Stomach (tissue), 9 donors: Measurements from ENCODE around the gene CELF5. TPM values are rescaled to one million over a fixed set of nuclear protein-coding genes. Genes with fewer than 3 reads are reported as not detected.

ENCODE experiments used
- DNase-seq, 2 donors: peaks; one replicate each; pipeline versions ENCODE4 v3.0.0 to v3.0.0-alpha.2; 2013 to 2019
- H3K27ac ChIP-seq, 5 donors: fragments of 200-600 bp in 4 of 5; sonication (generic) in 4 of 5; one replicate each; pipeline ENCODE4 v1.5.1; 2013 to 2019; ENCODE audit warnings: mild to moderate bottlenecking in 1 of 5, moderate library complexity in 1 of 5
- H3K27me3 ChIP-seq, 3 donors: fragments of 200-600 bp; sonication (generic); one replicate each; pipeline ENCODE4 v1.5.1; 2017 to 2019; ENCODE audit warnings: mixed run types in 1 of 3
- H3K36me3 ChIP-seq, 4 donors: fragments of 200-600 bp; sonication (generic); 1 replicate in 3 of 4; 2 replicates in 1 of 4; pipeline ENCODE4 v1.5.1; 2016 to 2019
- H3K4me1 ChIP-seq, 4 donors: fragments of 200-600 bp; sonication (generic); one replicate each; pipeline ENCODE4 v1.5.1; 2016 to 2019
- H3K4me3 ChIP-seq, 4 donors: fragments of 200-600 bp; sonication (generic) in 3 of 4; one replicate each; pipeline ENCODE4 v1.5.1; 2016 to 2019; ENCODE audit warnings: mild to moderate bottlenecking in 1 of 4
- H3K9me3 ChIP-seq, 4 donors: fragments of 200-600 bp; sonication (generic); one replicate each; pipeline ENCODE4 v1.5.1; 2016 to 2019
- CTCF ChIP-seq, 7 experiments: fragments of 450-650 bp in 4 of 7; fragments of 200-600 bp in 3 of 7; sonication (generic) in 3 of 7; IDR thresholded peaks; one replicate each; pipeline ENCODE4 v1.5.1; 2016 to 2019; ENCODE audit warnings: antibody characterized with exemption in 7 of 7, control low read depth in 2 of 7, mild to moderate bottlenecking in 1 of 7
- EP300 ChIP-seq: sonication (generic); formaldehyde crosslinking; IDR thresholded peaks from one replicate; pipeline ENCODE4 v1.6.1; 2017; ENCODE audit warnings: antibody characterized with exemption
- POLR2A ChIP-seq, 4 donors: fragments of 450-650 bp; IDR thresholded peaks; one replicate each; pipeline ENCODE4 v1.6.1; 2016; ENCODE audit warnings: antibody characterized with exemption in 4 of 4, control low read depth in 2 of 4, mild to moderate bottlenecking in 1 of 4, moderate library complexity in 1 of 4
- POLR2AphosphoS5 ChIP-seq, 3 donors: sonication (generic); formaldehyde crosslinking; IDR thresholded peaks; one replicate each; pipeline ENCODE4 v1.6.1; 2016; ENCODE audit warnings: antibody characterized with exemption in 3 of 3
- WGBS, 5 donors: extraction: QIAGEN DNeasy Blood & Tissue Kit in 3 of 5; methylation state at CpG; one replicate each; pipeline versions ENCODE4 v1.1.5 to v1.1.7; 2013 to 2018; 5-methylcytosine and 5-hydroxymethylcytosine counted together
- intact Hi-C: fragments of 100-400 bp; cut with DNase I; formaldehyde crosslinking; loops from one replicate; pipeline ENCODE4 v1.15.1; 2023; ENCODE audit warnings: low total_unique reads
- polyA plus RNA-seq, 3 donors: library from polyadenylated mRNA; stranded (reverse); fragments of 200-250 nt; gene quantifications; one replicate each; pipeline ENCODE4 v1.2.3, GENCODE V29; 2013
- total RNA-seq, 5 donors: library from RNA; depleted of rRNA; stranded (reverse); fragments of >200 nt; gene quantifications; one replicate each; pipeline versions ENCODE4 v1.1.0 to v1.2.3, GENCODE V29; 2014 to 2016
- donor health status: healthy with polysubstance abuse.
- donor health status: Bipolar disorder and iron deficiency.
- donor health status: healthy.

CELF5 gene
- total and polyA plus RNA-seq, 8 donors: 0.18 TPM; not detected in 6

- peak in 1 of 2 donors; percentile 48 for DNase-seq
- intact Hi-C loops: no loop called here
- Histone ChIP-seq H3K4me3 (no peak overlapping the region), H3K9me3 (no peaks in the 10 kb centered on the region), H3K27ac (no peak overlapping the region), H3K27me3 (peaks cover 5 to 84% (median 13%) of the 10 kb centered on the region in 3 donors), H3K36me3 (no peaks in the 10 kb centered on the region), H3K4me1 (peaks cover 0 to 8% (median 5%) of the 10 kb centered on the region in 4 donors)
- 24 to 70% (median 39%) methylated on average over 16 to 23 of the region's 23 CpGs for WGBS, 5 donors
- no peak for TF ChIP-seq POLR2AphosphoS5 (IDR thresholded peaks at IDR 0.05)
These were observed 68.6 kb downstream of the CELF5 start for GRCh38 chr19:3292958-3293529.

GRCh38 chr19:3293560-3293959 lies 69.1 kb downstream of the CELF5 start:
- peaks cover 0 to 8% (median 5%) of the 10 kb centered on the region in 4 donors for H3K4me1 ChIP-seq
- H3K27me3 ChIP-seq: peaks cover 5 to 84% (median 13%) of the 10 kb centered on the region in 3 donors
- TF ChIP-seq EP300 (no peak), CTCF (IDR thresholded peaks at IDR 0.05) (no peak), POLR2AphosphoS5 (IDR thresholded peaks at IDR 0.05) (no peak), POLR2A (IDR thresholded peaks at IDR 0.05) (no peak)
- H3K4me3 ChIP-seq: no peak overlapping the region
- WGBS, 5 donors: 75 to 88% (median 82%) methylated on average over 9 of the region's 9 CpGs
- intact Hi-C loops: no loop called here
- H3K36me3 ChIP-seq: no peaks in the 10 kb centered on the region
- no peak overlapping the region for H3K27ac ChIP-seq
- H3K9me3 ChIP-seq: no peaks in the 10 kb centered on the region
- DNase-seq: no peak

GRCh38 chr19:3294080-3294850 lies 69.8 kb downstream of the CELF5 start:
- Histone ChIP-seq H3K4me3 (no peak overlapping the region), H3K27ac (no peak overlapping the region), H3K9me3 (no peaks in the 10 kb centered on the region), H3K27me3 (peaks cover 5 to 78% (median 13%) of the 10 kb centered on the region in 3 donors), H3K36me3 (no peaks in the 10 kb centered on the region), H3K4me1 (peaks cover 0 to 8% (median 5%) of the 10 kb centered on the region in 4 donors)
- intact Hi-C loops: no loop called here
- WGBS, 5 donors: 77 to 90% (median 81%) methylated on average over 20 of the region's 20 CpGs
- DNase-seq: no peak
- TF ChIP-seq EP300: no peak

GRCh38 chr19:3295581-3295980 lies 71.1 kb downstream of the CELF5 start:
- intact Hi-C loops: no loop called here
- DNase-seq: no peak
- 51 to 67% (median 64%) methylated on average over 13 to 14 of the region's 14 CpGs for WGBS, 5 donors
- Histone ChIP-seq H3K4me1 (no peaks in the 10 kb centered on the region), H3K9me3 (no peaks in the 10 kb centered on the region), H3K27me3 (peaks cover 0 to 76% (median 13%) of the 10 kb centered on the region in 3 donors), H3K4me3 (no peak overlapping the region), H3K36me3 (no peaks in the 10 kb centered on the region), H3K27ac (no peak overlapping the region)
- TF ChIP-seq CTCF (IDR thresholded peaks at IDR 0.05) (no peak), EP300 (no peak), POLR2A (IDR thresholded peaks at IDR 0.05) (no peak), POLR2AphosphoS5 (IDR thresholded peaks at IDR 0.05) (no peak)

GRCh38 chr19:3296034-3296433 lies 71.6 kb downstream of the CELF5 start:
- Histone ChIP-seq H3K36me3 (no peaks in the 10 kb centered on the region), H3K4me3 (no peak overlapping the region), H3K27ac (no peak overlapping the region), H3K27me3 (peaks cover 0 to 71% (median 11%) of the 10 kb centered on the region in 3 donors), H3K9me3 (no peaks in the 10 kb centered on the region), H3K4me1 (no peaks in the 10 kb centered on the region)
- TF ChIP-seq CTCF (IDR thresholded peaks at IDR 0.05) (no peak), EP300 (no peak), POLR2AphosphoS5 (IDR thresholded peaks at IDR 0.05) (no peak), POLR2A (IDR thresholded peaks at IDR 0.05) (no peak)
- intact Hi-C loops: no loop called here
- no peak for DNase-seq
- 58 to 75% (median 62%) methylated on average over 9 of the region's 9 CpGs for WGBS, 5 donors
